ENCODE data around the gene CHADL. TPM values are rescaled to one million over a fixed set of nuclear protein-coding genes. Genes with fewer than 3 reads are reported as not detected.

Gene CHADL
- total and polyA plus RNA-seq, 10 of the 15 experiments (the other 5 are each of a cell fraction or from before 2014, with no cell fraction given) = 0.24 TPM; not detected in 9

DNA sequence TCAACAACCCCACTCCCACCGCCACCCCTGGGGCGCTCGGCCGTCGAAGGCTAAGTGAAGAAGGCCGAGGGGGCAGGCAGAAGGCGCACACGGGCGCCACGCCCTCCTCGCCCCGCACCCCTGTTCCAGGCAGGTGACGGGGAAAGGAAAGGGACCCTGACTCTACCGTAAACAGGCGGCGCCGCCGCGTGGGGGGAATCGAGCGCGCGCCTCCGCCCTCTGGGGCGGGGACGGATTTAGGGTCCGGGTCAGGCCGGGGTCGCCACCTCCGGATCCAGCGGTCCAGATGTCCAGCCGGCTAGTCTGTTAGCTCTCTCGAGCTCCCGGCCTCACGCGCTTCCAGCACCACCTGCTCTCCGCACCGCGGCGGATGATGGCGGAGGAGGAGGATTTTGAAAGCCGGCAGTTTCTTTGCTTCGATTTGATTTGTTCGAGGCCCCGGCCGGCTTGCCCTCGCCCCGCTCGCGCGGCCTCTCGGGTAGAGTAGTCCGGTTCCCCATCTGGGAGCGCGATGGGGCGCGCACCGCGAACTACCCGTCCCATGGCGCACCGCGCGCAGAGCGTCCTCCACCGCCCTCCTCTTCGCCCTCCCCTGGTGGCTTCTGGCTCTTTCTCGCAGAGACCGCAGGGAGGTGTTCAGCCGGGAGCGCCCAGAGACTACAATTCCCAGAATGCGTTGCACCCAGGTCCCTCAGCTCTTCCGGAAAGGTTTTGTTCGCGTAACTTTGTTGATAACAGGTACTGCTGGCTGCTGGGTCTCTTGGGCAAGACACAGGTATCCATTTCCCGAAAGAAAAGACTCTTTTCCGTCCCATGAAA is 45.3 kb upstream of the CHADL start, which contains the start of gene RANGAP1 (continued):
- TF ChIP-seq, protein P1, sequence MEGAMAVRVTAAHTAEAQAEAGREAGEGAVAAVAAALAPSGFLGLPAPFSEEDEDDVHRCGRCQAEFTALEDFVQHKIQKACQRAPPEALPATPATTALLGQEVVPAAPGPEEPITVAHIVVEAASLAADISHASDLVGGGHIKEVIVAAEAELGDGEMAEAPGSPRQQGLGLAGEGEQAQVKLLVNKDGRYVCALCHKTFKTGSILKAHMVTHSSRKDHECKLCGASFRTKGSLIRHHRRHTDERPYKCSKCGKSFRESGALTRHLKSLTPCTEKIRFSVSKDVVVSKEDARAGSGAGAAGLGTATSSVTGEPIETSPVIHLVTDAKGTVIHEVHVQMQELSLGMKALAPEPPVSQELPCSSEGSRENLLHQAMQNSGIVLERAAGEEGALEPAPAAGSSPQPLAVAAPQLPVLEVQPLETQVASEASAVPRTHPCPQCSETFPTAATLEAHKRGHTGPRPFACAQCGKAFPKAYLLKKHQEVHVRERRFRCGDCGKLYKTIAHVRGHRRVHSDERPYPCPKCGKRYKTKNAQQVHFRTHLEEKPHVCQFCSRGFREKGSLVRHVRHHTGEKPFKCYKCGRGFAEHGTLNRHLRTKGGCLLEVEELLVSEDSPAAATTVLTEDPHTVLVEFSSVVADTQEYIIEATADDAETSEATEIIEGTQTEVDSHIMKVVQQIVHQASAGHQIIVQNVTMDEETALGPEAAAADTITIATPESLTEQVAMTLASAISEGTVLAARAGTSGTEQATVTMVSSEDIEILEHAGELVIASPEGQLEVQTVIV (IDR thresholded peaks at IDR 0.05; ENCODE audit: borderline replicate concordance, partially characterized antibody) = peak; percentile 45
- TF ChIP-seq FOXK2 (IDR thresholded peaks at IDR 0.05) = peak; percentile 31
- 0 out of 2 replicates have a peak, but pooled peaks have one; percentile 77 for TF ChIP-seq HDGF (IDR thresholded peaks at IDR 0.05)
- TF ChIP-seq NFIC (IDR thresholded peaks at IDR 0.05; ENCODE audit: low read depth, low read length) = no peak
- TF ChIP-seq, protein P2, sequence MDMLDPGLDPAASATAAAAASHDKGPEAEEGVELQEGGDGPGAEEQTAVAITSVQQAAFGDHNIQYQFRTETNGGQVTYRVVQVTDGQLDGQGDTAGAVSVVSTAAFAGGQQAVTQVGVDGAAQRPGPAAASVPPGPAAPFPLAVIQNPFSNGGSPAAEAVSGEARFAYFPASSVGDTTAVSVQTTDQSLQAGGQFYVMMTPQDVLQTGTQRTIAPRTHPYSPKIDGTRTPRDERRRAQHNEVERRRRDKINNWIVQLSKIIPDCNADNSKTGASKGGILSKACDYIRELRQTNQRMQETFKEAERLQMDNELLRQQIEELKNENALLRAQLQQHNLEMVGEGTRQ (IDR thresholded peaks at IDR 0.05; ENCODE audit: borderline replicate concordance, low read depth, low read length) = no peak
- no peak for TF ChIP-seq PAX8 (IDR thresholded peaks at IDR 0.05)
- no peak for TF ChIP-seq RBBP5 (conservative IDR thresholded peaks at IDR 0.05)
- no peak for TF ChIP-seq ZNF622 (IDR thresholded peaks at IDR 0.05)
- TF ChIP-seq POLR2A (IDR thresholded peaks at IDR 0.05; ENCODE audit: low read depth, low read length) = peak; percentile 92
- no peak for TF ChIP-seq ASH2L (IDR thresholded peaks at IDR 0.05; ENCODE audit: borderline replicate concordance, low read depth)
- no peak for TF ChIP-seq ZBTB4 (CRISPR knock-in tag; IDR thresholded peaks at IDR 0.05)
- no peak for TF ChIP-seq ZNF217 (IDR thresholded peaks at IDR 0.05)
- no peak for TF ChIP-seq USF1 (IDR thresholded peaks at IDR 0.05; ENCODE audit: borderline replicate concordance, extremely low read length, insufficient read depth, low read depth, low read length)
- peak; percentile 70 for TF ChIP-seq MYC (IDR thresholded peaks at IDR 0.05; ENCODE audit: insufficient read depth, insufficient read length, insufficient replicate concordance, low read length, severe bottlenecking)
- peak; percentile 76 for TF ChIP-seq ELK1 (IDR thresholded peaks at IDR 0.05; ENCODE audit: low read depth, low read length)
- peak; percentile 92 for TF ChIP-seq TARDBP (IDR thresholded peaks at IDR 0.05; ENCODE audit: borderline replicate concordance)
- TF ChIP-seq, protein P3, sequence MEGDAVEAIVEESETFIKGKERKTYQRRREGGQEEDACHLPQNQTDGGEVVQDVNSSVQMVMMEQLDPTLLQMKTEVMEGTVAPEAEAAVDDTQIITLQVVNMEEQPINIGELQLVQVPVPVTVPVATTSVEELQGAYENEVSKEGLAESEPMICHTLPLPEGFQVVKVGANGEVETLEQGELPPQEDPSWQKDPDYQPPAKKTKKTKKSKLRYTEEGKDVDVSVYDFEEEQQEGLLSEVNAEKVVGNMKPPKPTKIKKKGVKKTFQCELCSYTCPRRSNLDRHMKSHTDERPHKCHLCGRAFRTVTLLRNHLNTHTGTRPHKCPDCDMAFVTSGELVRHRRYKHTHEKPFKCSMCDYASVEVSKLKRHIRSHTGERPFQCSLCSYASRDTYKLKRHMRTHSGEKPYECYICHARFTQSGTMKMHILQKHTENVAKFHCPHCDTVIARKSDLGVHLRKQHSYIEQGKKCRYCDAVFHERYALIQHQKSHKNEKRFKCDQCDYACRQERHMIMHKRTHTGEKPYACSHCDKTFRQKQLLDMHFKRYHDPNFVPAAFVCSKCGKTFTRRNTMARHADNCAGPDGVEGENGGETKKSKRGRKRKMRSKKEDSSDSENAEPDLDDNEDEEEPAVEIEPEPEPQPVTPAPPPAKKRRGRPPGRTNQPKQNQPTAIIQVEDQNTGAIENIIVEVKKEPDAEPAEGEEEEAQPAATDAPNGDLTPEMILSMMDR (IDR thresholded peaks at IDR 0.05 in 2 of 3, conservative IDR thresholded peaks at IDR 0.05 in 1 of 3; ENCODE audit: control insufficient read depth in 2 of 3, extremely low read depth in 1 of 3, insufficient read depth in 1 of 3, low read depth in 3 of 3, low read length in 3 of 3) = peak in 2 of 3 experiments; percentile 8 to 15; a peak in 1 of 6 replicates
